HPDE6-E6E7 (cell line): Measurements from ENCODE around the gene SPATA20.
A peak's percentile ranks its signal among the peaks of the same experiment; 100 is the strongest.

ENCODE experiments used
- DNase-seq: peaks from one replicate; pipeline ENCODE4 v3.0.0; 2011; ENCODE audit warnings: missing footprints; ENCODE audit errors: extremely low spot score

Gene SPATA20

GRCh38 chr17:50558941-50559614, 12.1 kb downstream of the SPATA20 start:
- DNase-seq: no peak

GRCh38 chr17:50559674-50560184, 12.8 kb downstream of the SPATA20 start:
- peak; percentile 54 for DNase-seq

- DNase-seq: peak; percentile 93
These were observed 13.3 kb downstream of the SPATA20 start, which contains the start of gene CACNA1G for GRCh38 chr17:50560185-50560824. TSS of gene CACNA1G (plus strand) at chr17:50560715. CDS start at chr17:50561460, 745 bp downstream.

GRCh38 chr17:50560931-50561745, 14.2 kb downstream of the SPATA20 start:
- DNase-seq: no peak

GRCh38 chr17:50561746-50562141, 14.8 kb downstream of the SPATA20 start:
- no peak for DNase-seq

- DNase-seq: no peak
These were observed 15.5 kb downstream of the SPATA20 start for GRCh38 chr17:50562242-50563091.

- DNase-seq: no peak
These were observed 16.1 kb downstream of the SPATA20 start for GRCh38 chr17:50563092-50563511.

GRCh38 chr17:50564916-50565315, 17.9 kb downstream of the SPATA20 start:
- no peak for DNase-seq

- DNase-seq: no peak
These were observed 18.7 kb downstream of the SPATA20 start for GRCh38 chr17:50565402-50566350.

- DNase-seq: no peak
These were observed 19.9 kb downstream of the SPATA20 start for GRCh38 chr17:50566886-50567285.

- DNase-seq: no peak
These were observed 21.7 kb downstream of the SPATA20 start for GRCh38 chr17:50568659-50569058.

- no peak for DNase-seq
These were observed 22.6 kb downstream of the SPATA20 start for GRCh38 chr17:50569592-50569991.

- DNase-seq: no peak
These were observed 23.1 kb downstream of the SPATA20 start for GRCh38 chr17:50570032-50570431.

GRCh38 chr17:50570528-50570927, 23.6 kb downstream of the SPATA20 start:
- DNase-seq: no peak

GRCh38 chr17:50571681-50572080, 24.7 kb downstream of the SPATA20 start:
- no peak for DNase-seq

GRCh38 chr17:50572541-50572940, 25.6 kb downstream of the SPATA20 start:
- no peak for DNase-seq

- DNase-seq: no peak
These were observed 27.1 kb downstream of the SPATA20 start for GRCh38 chr17:50573866-50574611.

- no peak for DNase-seq
These were observed 28.7 kb downstream of the SPATA20 start for GRCh38 chr17:50575581-50576210.

GRCh38 chr17:50576864-50577263, 29.9 kb downstream of the SPATA20 start:
- DNase-seq: no peak
